Left ventricle myocardium inferior (tissue), 1 donor: ENCODE measurements around the gene CRYBG1. TPM values are rescaled to one million over a fixed set of nuclear protein-coding genes. Genes with fewer than 3 reads are reported as not detected.
"Not testable (repeated sequence)": the region's sequence is repeated elsewhere in the genome, so short reads cannot be mapped to it uniquely, and the experiment has no call there.

Source experiments
- DNase-seq: peaks from one replicate; pipeline ENCODE4 v3.0.0-alpha.2; 2020
- H3K27ac ChIP-seq: fragments of 200-600 bp; replicated peaks from 2 replicates; pipeline ENCODE4 v1.8.0; 2021
- H3K27me3 ChIP-seq: fragments of 200-600 bp; 2 replicates; pipeline ENCODE4 v1.8.0; 2021; ENCODE audit warnings: low read depth
- H3K36me3 ChIP-seq: fragments of 200-600 bp; 2 replicates; pipeline ENCODE4 v1.8.0; 2021
- H3K4me1 ChIP-seq: fragments of 200-600 bp; 2 replicates; pipeline ENCODE4 v1.8.0; 2021
- H3K4me3 ChIP-seq: fragments of 200-600 bp; 2 replicates; pipeline ENCODE4 v1.8.0; 2021; ENCODE audit warnings: mild to moderate bottlenecking, moderate library complexity
- H3K9me3 ChIP-seq: fragments of 200-600 bp; replicated peaks from 2 replicates; pipeline ENCODE4 v1.8.0; 2021
- intact Hi-C: fragments of 100-400 bp; cut with micrococcal nuclease; formaldehyde crosslinking; loops from one replicate; pipeline ENCODE4 v1.11.0; 2022
- total RNA-seq: library from RNA; stranded (reverse); fragmentation: NEBNext Ultra II Directional; extraction: Animal tissue kit (Norgen Biotek cat#: 25700); gene quantifications from one replicate; pipeline ENCODE4 v1.2.1, GENCODE V29; 2021
- TF ChIP-seq, protein P1 (sequence below): fragments of 200-600 bp; IDR thresholded peaks from 2 replicates; pipeline ENCODE4 v1.8.0; 2021; ENCODE audit warnings: antibody characterized with exemption, mild to moderate bottlenecking, borderline replicate concordance
- donor health status: DM: no; HTN: yes; CAD: no; lungs with severe emphysema.

CRYBG1 gene
- total RNA-seq, 1 donor from 2014 or later = 1.3 TPM

DNA sequence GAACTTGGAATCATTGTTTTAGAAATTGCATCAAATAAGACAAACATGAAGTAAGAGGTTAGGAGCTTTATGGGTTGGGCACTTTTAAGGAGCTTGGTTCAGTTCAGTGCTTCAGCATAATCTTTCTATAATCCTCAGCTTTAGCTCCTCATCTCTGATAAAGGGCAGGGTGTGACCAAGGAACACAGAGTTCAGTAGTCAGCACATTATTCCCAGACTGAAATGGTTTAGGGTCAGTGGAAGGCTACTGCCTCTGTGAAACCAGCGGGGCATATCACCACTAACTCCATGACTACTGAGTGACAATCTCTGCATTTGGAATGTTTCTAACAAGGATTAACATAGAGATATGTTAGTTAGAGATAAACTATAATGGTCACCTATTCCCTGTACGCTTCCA lies 36.9 kb downstream of the CRYBG1 start:
- DNase-seq = no peak
- no peak overlapping the region for H3K27ac ChIP-seq
- H3K27me3 ChIP-seq = peaks cover 57% of the 10 kb centered on the region
- H3K4me1 ChIP-seq = no peaks in the 10 kb centered on the region
- H3K36me3 ChIP-seq = no peaks in the 10 kb centered on the region
- intact Hi-C loops = no loop called here
- TF ChIP-seq, protein P1, sequence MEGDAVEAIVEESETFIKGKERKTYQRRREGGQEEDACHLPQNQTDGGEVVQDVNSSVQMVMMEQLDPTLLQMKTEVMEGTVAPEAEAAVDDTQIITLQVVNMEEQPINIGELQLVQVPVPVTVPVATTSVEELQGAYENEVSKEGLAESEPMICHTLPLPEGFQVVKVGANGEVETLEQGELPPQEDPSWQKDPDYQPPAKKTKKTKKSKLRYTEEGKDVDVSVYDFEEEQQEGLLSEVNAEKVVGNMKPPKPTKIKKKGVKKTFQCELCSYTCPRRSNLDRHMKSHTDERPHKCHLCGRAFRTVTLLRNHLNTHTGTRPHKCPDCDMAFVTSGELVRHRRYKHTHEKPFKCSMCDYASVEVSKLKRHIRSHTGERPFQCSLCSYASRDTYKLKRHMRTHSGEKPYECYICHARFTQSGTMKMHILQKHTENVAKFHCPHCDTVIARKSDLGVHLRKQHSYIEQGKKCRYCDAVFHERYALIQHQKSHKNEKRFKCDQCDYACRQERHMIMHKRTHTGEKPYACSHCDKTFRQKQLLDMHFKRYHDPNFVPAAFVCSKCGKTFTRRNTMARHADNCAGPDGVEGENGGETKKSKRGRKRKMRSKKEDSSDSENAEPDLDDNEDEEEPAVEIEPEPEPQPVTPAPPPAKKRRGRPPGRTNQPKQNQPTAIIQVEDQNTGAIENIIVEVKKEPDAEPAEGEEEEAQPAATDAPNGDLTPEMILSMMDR = no peak
- no peaks in the 10 kb centered on the region for H3K9me3 ChIP-seq
- no peak overlapping the region for H3K4me3 ChIP-seq

DNA sequence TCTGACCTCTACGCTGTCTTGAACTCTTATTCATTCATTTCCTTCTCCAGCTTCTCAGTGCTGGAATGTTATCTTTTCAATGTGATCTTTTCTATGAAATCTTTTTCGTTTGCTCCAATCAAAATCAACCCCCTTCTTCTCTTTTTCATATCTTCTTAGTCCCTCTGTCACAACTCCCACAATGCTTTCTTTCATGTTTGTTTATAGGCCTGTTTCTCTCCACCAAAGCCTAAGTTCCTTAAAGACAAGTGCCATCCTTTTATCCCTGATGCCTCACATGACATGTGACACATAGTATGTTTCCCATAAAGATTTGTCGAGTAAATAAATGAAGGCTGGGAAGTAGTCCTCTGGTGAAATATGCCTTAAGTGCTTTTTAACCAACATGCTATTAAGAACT lies 38.1 kb downstream of the CRYBG1 start:
- intact Hi-C loops = no loop called here
- H3K4me3 ChIP-seq = no peak overlapping the region
- TF ChIP-seq, protein P1 = no peak

DNA sequence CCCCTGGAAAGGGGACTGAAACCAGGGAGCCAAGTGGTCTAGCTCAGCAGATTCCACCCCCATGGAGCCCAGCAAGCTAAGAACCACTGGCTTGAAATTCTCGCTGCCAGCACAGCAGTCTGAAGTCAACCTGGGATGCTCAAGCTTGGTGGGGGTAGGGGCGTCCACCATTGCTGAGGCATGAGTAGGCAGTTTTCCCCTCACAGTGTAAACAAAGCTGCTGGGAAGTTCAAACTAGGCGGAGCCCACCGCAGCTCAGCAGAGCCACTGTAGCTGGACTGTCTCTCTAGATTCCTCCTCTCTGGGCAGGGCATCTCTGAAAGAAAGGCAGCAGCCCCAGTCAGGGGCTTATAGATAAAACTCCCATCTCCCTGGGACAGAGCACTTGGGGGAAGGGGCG lies 44.5 kb downstream of the CRYBG1 start:
- H3K4me3 ChIP-seq, H3K36me3 ChIP-seq, H3K4me1 ChIP-seq, DNase-seq, intact Hi-C loops, H3K27ac ChIP-seq: not testable (repeated sequence)
- peaks cover 15% of the 10 kb centered on the region for H3K9me3 ChIP-seq
- H3K27me3 ChIP-seq = peaks cover 45% of the 10 kb centered on the region

More for the DNA sequence above, 38.1 kb downstream of the CRYBG1 start:
- no peak for DNase-seq
- Histone ChIP-seq H3K36me3 (no peaks in the 10 kb centered on the region), H3K27ac (no peak overlapping the region), H3K9me3 (no peaks in the 10 kb centered on the region), H3K27me3 (peaks cover 57% of the 10 kb centered on the region), H3K4me1 (no peaks in the 10 kb centered on the region)

DNA sequence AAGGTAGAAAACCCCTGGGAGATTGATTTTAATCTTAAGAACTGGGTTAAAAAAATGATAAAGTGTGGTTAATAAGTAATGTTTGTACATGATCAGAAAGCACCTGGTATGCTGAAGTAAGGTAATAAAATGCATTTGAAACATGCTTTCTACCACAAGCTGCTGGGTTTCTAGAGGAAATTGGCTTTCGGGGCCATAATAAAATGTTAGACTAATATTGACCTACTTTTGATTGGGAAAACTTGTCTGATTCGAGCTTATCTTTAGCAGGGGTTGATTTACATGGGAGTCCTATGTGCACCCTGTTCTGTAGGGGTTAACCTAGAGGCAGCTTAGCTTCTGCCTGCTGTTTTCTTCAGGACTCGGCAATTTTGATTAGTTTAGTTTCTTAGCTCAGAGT lies 50.5 kb downstream of the CRYBG1 start:
- intact Hi-C loops = no loop called here
- H3K36me3 ChIP-seq = no peaks in the 10 kb centered on the region

DNA sequence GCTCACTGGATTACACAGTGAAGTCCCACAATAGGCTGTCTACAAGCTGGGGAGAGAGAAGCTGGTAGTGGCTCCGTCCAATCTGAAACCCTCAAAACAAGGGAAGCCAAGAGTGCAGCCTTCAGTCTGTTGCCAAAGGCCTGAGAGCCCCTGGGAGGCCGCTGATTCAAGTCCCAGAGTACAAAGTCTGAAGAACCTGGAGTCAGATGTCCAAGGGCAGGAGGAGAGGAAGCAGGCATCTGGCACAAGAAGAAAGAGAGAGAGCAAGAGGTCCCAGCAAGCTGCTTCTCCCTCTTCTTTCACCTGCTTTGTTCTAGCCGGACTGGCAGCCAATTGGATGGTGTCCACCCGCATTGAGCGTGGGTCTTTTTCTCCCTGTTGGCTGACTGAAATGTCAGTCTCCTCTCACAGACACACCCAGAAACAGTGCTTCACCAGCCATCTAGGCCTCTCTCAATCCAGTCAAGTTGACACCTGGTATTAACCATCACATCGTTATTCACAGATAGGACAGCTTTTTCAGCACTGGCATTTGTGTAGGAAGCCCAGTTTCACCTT lies 51.2 kb downstream of the CRYBG1 start:
- no peak overlapping the region for H3K27ac ChIP-seq
- peaks cover 12% of the 10 kb centered on the region for H3K27me3 ChIP-seq
- no peaks in the 10 kb centered on the region for H3K36me3 ChIP-seq
- DNase-seq = no peak
- H3K9me3 ChIP-seq = peaks cover 14% of the 10 kb centered on the region
- no peaks in the 10 kb centered on the region for H3K4me1 ChIP-seq
- TF ChIP-seq, protein P1 = no peak
- no peak overlapping the region for H3K4me3 ChIP-seq
- intact Hi-C loops = no loop called here

More for the DNA sequence above, 50.5 kb downstream of the CRYBG1 start:
- H3K4me3 ChIP-seq = no peak overlapping the region
- H3K27ac ChIP-seq = no peak overlapping the region
- peaks cover 12% of the 10 kb centered on the region for H3K27me3 ChIP-seq
- TF ChIP-seq, protein P1 = no peak
- no peak for DNase-seq
- H3K9me3 ChIP-seq = peaks cover 15% of the 10 kb centered on the region
- no peaks in the 10 kb centered on the region for H3K4me1 ChIP-seq

DNA sequence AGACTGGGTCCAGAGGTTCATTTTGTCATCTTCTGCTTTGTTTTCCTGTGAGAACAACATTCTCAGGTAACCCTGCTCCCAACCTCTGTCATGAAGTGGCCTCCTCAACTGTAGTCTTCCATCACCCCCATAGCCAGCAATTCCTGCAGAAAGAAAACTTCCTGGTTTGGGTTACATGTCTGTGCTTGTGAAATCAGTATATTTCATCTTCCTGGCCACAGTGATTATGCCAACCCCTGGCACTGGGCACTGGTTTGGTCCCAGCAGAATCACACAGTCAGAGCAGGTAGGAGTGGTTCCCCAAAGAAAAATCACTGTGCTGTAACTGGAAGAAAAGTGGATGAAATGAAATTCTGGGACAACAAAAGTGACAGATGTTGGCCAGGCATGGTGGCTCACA lies 52.5 kb downstream of the CRYBG1 start:
- TF ChIP-seq, protein P1 = no peak
- Histone ChIP-seq H3K4me1 (no peaks in the 10 kb centered on the region), H3K27me3 (peaks cover 15% of the 10 kb centered on the region), H3K9me3 (peaks cover under 1% of the 10 kb centered on the region), H3K27ac (no peak overlapping the region), H3K36me3 (no peaks in the 10 kb centered on the region), H3K4me3 (no peak overlapping the region)
- DNase-seq = no peak
- intact Hi-C loops = no loop called here
